HG02870 (cell line): ENCODE results near the gene CDCA5.

ENCODE experiments used
- ATAC-seq: cut with Tn5 transposase; IDR thresholded peaks from one replicate; pipeline ENCODE4 v1.9.1; 2021; ENCODE audit warnings: mild to moderate bottlenecking, moderate library complexity; ENCODE audit not compliant: unreplicated experiment

Gene CDCA5

GRCh38 chr11:65077451-65077850 lies 6.4 kb downstream of the CDCA5 start:
- no peak for ATAC-seq

DNA sequence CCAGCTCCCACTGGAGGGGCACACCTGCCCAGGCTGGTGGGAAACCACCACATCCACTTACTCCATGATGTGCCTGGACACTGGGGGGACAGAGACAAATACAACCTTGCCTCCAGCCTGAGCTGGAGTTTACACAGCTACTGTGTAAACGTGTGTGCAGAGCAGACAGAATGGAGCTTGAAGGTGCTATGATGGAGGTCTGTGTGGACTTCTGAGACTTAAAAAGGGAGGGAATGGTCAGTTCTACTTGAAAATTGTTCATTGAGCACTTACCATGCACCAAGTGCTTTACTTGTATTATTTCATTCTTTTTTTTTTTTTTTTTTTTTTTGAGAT lies 11.2 kb downstream of the CDCA5 start:
- no peak for ATAC-seq

GRCh38 chr11:65071907-65072630 lies 11.8 kb downstream of the CDCA5 start:
- no peak for ATAC-seq

DNA sequence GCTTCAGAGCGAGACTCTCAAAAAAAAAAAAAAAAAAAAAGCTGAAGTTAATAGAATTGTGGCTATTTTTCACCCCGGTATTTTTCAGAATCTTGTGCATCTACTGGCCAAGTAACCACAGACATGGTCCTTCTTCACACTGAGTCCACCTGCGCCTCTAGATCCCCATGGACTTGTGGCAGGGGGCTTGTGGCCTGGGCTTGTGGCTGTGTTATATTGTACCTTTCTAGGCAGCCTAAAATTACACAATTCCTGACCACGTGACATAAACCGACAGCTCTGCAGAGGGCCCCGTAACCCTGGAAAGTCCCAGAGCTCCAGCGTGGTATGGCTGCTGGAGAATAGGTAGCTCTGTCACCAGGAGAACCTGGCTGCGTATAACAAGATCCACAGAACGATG lies 14.6 kb downstream of the CDCA5 start:
- ATAC-seq, result no peak

DNA sequence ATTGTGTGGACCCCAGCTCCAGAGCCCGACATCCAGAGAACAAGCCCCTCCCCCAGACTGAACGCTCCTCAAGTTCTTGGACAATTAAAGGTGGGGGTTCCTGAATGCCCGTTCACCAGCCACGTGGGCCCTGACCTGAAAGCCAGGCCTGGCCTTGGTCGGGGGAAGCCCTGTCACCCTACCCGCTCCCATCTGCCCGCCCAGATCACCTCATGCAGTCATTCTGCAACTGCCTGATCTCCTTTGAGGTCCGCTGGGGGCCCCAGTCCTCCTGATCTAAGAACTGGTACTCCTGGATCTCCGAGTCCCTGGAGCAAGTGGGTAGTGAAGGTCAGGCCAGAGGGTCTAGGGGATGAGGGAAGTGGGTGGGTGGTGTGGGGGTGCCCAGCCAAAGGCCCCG lies 16.4 kb downstream of the CDCA5 start:
- ATAC-seq, result no peak

DNA sequence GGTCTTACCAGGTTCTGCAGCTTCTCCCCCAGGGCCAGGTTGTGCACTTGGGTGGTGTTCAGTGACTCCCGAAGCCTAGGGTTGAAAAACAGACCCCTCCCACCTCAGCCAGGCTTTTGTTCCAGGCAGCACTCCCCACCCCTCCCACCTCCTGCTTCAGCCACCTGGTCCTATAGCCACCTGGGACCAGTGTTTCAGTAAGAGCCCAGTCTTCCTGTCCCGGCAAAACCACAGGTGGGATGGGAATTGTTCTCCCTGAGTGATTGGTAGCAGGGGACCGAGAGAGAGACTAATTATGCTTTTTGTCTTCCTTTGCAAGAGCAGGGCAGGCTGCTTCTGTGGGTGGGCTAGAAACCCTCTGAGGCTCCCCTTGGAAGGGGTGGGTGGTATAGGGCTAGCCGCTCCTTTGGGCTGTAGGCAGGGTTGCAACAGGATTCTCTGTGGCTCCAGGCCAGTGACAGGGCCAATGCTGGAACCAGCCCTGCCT lies 17.0 kb downstream of the CDCA5 start:
- ATAC-seq, result no peak

DNA sequence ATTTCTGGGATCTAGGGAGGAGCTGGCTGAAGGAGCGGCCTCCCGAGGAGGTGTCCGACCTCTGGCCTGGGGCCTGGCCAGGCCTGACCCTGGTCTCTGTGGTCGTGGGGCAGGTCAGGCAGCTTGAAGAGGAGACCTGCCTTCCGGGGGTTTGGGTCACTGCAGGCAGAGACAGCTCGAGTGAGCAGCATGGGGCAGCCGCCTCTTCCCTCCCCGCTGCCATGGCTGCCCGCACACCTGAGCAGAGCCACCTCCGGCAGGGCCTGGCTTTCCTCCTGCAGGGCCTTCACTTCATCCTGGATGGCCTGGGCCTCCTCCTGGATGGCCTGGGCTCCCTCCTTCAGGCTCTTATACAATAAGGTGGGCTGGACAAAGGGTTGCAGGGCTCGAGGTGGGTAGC lies 17.5 kb downstream of the CDCA5 start:
- no peak for ATAC-seq

DNA sequence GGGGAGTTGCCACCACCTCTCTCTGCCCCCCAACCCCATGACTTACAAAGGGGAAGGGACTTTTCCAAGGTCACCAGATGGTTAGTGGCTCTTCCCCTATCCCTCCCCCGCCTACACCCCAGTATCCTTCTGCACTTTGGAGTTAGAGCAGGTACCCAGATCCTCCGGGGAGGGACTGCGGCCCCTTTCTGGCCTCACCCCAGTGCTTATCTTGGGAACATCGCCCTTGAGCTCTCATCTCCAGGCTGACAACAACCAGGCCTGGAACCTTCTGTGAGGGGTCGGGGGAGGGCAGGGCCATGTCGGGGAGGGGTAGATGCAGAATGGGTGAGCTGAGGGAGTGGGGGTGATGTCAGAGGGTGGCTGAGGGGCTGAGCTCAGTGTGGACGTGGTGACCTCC lies 18.0 kb downstream of the CDCA5 start:
- ATAC-seq, result no peak

- ATAC-seq, result no peak
Measured at GRCh38 chr11:65064847-65065240, 19.0 kb downstream of the CDCA5 start.

GRCh38 chr11:65063532-65063931 lies 20.3 kb downstream of the CDCA5 start:
- no peak for ATAC-seq

GRCh38 chr11:65060913-65061408 lies 22.9 kb downstream of the CDCA5 start:
- ATAC-seq, result no peak

DNA sequence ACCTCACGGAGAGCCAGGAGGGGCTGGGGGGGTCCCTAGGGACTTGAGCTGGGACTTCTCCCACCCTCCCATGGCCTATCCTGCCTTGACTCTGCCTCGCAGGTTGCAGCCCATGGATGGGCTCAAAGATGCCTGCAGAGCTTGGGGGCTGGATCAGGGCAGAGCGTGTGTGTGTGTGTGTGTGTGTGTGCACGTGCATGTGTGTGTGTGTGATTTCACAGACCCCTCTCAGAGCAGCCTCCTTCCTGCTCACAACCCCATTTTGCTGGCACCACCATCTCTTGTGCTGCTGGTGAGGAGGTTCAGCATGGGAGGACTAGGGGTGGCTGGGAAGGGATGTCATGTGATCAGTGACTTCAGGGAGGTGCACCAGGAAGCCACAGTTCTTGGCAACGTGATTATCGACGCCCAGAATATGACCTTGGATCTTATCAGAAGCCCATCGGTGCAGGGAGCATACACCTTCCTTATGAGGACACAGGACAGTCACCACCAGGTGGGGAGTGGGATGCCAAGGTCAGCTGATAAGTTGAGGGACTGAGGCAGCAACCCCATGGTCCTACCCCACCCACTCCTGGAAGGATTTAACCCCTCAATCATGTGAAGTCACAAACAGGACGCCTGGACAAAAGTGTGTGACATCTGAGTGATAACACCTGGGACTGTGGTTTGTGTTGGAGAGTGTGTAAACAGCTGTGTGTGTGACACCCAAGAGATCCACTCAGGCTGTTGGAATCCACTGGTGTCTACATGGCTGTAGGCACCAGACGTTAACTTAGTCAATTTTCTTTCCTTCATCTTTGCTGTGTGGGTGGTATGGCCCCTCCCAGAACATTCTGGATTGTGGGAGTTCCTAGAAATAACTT lies 23.6 kb downstream of the CDCA5 start:
- ATAC-seq, result no peak

DNA sequence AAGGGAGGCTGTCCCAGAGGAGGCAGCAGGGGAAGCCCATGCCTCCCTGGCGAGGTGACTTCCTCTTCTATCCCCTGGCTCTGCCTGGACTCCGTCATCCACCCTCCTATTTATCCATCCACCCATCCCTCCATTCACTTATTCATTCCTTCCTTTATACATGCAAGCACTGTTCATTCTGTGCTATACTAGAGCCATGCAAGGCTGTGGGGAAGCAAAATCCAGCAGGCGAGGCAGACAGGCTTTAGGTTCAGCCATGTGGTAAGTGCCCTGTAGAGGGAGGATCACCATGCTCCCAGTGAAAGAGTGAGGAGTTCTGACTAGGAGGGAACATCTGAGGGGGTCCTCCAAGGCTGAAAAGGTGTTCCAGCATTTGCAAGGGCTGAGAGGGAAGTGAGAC lies 24.3 kb downstream of the CDCA5 start:
- ATAC-seq, result no peak

GRCh38 chr11:65058419-65059054 lies 25.3 kb downstream of the CDCA5 start, which contains the start of gene NAALADL1:
TSS of gene NAALADL1 (minus strand) at chr11:65058553. CDS start at chr11:65058521, 32 bp downstream.
- no peak for ATAC-seq

- no peak for ATAC-seq
Measured at GRCh38 chr11:65058012-65058411, 25.8 kb downstream of the CDCA5 start.

GRCh38 chr11:65057526-65057925 lies 26.3 kb downstream of the CDCA5 start:
- ATAC-seq, result no peak

- ATAC-seq, result no peak
Measured at GRCh38 chr11:65056999-65057398, 26.8 kb downstream of the CDCA5 start.

DNA sequence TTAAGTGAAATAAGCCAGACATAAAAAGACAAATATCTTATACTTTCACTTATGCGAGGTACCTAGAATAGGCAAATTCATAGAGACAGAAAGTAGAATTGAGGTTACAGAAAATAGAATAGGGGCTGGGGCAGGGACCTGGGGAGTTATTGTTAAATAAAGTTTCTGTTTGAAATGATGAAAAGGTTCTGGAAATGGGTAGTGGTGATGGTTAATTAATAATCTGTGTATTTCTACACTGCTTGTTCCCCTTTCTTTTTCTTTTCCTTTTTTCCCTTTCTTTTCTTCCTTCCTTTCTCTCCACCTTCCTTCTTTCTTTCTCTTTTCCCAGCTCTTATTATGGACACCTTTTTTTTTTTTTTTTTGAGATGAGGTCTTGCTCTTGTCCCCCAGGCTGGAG lies 28.3 kb downstream of the CDCA5 start:
- ATAC-seq, result no peak

DNA sequence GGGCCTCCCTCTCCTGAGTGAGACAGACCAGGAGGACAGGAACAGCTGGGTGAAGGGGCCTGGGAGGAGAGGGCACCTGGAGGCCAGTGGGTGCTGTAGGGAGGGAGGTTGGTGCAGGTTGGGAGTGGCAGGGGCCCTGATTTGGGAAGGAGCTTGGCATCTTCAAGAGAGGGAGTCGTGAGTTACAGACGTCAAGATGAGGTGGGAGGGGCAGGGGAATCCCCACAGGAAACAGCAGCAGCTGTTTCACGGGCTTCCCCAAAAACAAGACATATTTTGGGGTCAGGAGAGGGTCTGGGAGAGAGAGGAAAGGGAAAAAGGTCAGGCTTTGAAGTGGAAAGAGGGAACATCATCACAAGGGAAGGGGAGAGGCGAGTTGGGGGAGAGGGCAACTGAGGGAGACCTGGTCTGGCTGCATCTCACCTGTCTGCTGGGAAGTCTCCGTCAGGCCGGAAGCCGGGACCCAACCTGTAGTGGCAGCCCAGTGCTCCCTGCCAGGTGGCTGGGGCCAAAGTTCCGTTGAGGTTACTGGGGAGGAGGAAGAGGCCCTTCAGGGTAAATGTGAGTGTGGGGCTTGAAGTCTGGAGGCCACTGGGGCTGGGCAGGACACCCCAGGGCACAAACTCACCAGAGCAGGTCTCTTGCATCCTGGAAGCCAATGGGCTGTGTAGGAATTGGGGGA lies 29.9 kb downstream of the CDCA5 start:
- ATAC-seq, result no peak

DNA sequence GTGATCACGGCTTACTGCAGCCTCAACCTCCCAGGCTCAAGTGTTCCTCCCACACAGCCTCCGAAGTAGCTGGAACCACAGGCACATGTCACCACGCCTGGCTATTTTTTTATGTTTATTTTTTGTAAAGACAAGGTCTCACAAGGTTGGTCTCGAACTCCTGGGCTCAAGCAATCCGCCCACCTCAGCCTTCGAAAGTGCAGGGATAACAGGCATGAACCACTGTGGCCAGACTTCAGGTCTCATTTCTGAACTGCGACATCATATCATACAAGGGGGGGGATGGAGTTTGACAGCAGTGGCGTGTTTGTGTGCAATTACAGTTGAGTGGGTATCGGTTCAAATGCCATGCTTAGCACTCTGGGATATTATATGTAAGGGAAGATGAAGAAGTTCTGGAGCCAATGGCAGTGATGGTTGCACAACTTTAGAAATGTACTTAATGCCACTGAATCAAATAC lies 32.4 kb downstream of the CDCA5 start:
- no peak for ATAC-seq
